Inferior parietal cortex (tissue), 1 donor: Measurements from ENCODE around the gene TGIF2.
"Not testable (repeated sequence)": the region's sequence is repeated elsewhere in the genome, so short reads cannot be mapped to it uniquely, and the experiment has no call there.

ENCODE experiments used
- DNase-seq: peaks from one replicate; pipeline ENCODE4 v3.0.0-alpha.2; 2016; ENCODE audit errors: extremely low spot score

TGIF2 gene

DNA sequence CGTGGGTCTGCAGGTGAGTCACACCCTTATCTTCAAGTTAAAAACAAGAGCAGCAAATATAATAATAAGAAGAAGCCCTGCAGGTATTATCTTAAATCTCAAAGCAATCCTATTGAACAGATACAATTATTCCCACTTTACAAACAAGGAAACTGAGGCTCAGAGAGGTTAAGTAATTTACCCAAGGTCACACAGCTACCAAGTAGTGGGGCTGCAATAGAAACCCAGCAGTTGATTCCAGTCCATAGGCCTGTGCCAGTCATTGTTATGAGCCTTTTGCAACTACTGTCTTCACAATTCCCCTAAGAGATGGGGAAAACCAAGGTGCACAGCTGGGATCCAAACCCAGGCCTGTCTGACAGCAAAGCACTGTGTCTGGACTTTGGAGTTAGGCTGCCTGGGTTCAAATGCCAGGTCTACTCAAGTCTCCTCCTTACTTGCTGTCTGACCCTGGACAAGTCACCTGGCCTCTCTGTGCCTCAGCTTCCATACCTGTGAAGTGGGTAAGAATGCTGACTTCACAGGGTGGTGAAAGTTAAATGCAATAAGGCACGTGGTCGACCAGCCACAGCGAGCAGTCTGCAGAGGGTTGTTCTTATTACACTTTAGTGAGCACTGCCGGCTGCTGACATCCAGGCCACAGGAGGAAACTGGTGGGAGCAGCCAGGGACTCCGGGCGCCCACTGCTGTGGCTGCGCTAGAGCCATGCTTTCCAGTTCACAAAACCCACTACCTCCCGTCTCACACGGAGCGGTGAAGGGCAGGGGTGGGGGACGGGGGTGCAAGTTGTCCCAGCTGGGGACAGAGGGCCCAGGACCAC lies 26.0 kb upstream of the TGIF2 start:
- DNase-seq, result no peak

DNA sequence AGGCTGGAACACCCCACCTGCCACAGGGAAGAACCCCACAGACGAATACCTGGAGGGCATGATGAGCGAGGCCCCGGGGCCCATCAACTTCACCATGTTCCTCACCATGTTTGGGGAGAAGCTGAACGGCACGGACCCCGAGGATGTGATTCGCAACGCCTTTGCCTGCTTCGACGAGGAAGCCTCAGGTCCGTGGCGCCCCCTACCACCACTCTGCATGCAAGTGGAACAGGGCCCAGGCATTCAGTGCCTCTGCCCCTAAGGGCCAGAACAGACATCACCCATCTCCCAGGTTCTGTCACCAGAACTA lies 25.4 kb upstream of the TGIF2 start:
- no peak for DNase-seq

DNA sequence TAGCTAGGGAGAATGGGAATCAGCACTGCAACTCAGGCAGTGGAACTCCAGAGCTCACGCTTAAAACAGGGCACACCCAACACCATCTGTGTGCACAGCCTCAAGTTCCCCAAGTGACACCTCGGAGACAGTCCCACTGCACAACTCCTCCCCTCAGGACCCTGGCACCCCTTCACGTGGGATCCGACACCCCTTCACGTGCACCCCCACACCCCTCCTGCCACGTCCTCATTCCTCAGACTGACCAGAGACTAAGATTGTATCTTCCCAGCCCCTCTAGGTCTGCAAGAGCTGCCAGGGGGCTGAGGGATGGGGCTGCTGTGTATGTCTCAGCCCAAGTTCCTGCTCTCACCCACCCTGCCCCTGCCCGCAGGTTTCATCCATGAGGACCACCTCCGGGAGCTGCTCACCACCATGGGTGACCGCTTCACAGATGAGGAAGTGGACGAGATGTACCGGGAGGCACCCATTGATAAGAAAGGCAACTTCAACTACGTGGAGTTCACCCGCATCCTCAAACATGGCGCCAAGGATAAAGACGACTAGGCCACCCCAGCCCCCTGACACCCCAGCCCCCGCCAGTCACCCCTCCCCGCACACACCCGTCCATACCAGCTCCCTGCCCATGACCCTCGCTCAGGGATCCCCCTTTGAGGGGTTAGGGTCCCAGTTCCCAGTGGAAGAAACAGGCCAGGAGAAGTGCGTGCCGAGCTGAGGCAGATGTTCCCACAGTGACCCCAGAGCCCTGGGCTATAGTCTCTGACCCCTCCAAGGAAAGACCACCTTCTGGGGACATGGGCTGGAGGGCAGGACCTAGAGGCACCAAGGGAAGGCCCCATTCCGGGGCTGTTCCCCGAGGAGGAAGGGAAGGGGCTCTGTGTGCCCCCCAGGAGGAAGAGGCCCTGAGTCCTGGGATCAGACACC lies 24.4 kb upstream of the TGIF2 start:
- DNase-seq, result no peak

DNA sequence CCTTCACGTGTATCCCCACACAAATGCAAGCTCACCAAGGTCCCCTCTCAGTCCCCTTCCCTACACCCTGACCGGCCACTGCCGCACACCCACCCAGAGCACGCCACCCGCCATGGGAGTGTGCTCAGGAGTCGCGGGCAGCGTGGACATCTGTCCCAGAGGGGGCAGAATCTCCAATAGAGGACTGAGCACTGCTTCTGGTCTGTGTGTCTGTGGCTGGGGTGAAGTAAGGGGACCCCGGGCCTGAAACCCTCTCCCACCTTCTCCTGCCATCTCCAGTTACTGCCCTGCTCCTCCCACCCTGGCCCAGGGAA lies 23.8 kb upstream of the TGIF2 start:
- no peak for DNase-seq

DNA sequence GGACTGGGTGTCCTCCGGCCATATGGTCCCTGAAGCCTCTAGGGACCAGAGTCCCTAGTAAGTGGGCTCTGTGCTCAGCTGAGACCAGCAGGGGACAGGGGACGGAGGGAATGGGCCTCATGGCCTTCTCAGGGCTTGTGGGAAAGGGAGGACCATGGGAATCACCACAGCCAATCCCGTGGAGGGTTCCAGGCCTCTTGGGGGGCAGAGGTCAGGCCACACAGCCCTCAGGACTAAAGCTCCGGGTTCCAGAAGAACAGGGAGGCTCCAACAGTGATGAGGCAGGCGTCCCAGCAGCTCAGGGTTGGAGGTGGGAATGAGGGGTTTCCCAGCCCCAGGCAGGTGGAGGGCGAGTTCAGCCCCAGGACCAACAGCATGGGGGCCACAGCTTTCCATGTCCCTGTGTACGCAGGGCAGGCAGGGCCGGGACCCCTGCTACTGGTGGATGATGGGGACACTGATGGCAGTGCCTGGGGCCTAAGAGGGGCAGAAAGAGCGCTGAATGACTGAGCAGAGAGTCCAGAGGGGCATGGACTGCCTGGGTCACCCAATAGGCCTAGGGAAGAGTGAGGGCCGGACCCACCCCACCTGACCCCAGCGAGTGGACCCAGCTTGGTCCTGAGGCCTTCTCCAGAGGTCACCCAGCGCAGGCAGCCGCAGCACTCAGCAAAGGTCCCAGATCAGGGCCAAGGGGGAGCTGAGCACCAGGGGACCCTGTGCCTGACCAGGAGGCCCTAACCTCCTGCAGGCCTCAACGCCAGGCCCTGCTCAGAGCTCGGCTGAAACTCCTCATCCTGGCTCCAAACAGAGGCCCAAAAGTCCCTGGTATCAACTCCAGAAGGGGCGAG lies 23.2 kb upstream of the TGIF2 start:
- no peak for DNase-seq

DNA sequence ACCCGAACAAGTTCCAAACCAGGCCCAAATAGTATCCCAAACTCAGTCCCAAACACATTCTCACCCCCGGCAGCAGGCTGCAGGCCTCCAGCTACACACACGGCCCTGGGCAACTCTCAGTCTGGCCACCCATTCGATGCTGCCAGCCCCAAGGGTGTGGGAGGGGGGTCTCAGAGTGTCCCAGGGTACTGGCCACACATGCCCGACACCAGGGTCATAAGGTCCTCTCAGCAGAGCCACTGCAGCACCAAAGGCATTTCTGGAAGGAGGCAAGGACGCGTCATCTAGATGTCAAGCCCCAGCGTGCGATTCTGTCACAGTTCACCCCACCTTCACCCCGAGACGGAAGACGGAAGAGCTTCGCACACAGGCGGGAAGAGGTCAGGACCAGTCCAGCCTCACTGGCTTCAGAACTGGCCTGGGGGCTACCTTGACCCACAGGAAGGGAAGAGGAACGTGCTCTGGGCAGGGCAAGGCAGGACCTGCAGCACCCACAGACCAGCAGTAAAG lies 22.6 kb upstream of the TGIF2 start:
- DNase-seq, result no peak

DNA sequence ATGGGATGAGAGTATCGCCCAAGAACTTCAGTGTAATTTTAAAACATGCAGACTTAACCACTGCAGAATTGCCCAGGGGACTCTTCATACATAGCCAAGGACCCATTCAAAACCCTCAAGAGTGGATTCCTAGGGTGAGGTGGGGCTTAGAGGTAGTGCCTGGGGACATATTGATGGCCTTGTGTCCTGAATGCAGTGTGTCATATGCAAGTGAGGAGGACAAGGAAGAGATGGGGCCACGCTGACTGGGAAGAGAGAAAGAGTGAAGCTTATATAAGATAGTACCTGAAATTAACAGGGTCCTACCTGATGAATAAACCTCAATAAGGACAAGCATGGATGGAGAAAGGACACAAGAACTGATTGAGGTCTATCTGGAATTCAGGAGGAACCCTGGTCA lies 18.1 kb upstream of the TGIF2 start:
- no peak for DNase-seq

DNA sequence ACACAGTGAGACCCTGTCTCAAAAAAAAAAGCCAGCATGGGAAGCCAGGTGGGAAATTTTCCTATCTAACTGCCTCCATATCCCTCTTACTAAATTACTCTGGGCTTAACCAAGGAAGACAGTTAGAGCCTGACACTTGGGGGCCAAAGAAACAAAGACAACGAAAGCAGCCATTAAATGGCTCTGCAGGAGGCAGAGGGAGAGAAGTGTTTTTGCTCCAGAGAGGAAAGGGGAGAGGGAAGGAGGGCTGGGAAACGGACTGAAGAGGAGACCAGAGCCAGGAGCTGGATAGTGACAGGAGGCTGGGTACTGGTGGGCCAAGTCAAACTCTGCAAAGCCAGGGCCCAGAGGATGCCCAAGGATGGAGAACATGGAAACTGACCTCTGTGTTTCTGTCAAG lies 10.7 kb upstream of the TGIF2 start:
- DNase-seq, result no peak

DNA sequence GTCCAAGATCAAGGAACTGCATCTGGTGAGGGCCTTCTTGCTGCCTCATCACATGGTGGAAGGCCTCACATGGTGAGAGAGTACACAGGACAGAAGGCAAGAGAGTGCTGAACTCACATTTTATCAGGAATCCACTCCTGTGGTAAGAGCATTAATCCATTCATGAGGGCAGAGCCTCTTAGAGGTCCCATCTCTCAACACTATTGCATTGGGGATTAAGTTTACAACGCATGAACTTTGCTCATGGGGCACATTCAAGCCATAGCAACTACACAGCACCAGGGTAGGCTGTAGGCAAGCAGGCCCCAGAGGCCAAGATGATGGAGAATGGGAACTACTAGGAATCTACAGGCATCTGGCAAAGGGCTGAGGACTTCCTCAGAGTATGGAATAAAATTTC lies 10.0 kb upstream of the TGIF2 start:
- DNase-seq, result no peak

DNA sequence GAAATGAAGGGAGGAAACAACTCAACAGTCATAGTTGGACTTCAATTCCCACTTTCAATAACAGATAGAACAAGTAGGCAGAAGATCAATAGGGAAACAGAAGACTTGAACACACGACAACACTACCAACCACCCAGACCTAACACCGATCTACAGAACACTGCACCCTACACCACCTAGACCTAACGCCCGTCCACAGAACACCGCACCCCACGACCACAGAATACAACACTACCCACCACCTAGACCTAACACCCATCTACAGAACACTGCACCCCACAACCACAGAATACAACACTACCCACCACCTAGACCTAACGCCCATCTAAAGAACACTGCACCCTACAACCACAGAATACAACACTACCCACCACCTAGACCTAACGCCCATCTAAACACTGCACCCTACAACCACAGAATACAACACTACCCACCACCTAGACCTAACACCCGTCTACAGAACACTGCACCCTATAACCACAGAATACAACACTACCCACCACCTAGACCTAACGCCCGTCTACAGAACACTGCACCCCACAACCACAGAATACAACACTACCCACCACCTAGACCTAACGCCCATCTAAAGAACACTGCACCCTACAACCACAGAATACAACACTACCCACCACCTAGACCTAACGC lies 9.2 kb upstream of the TGIF2 start:
- DNase-seq, result not testable (repeated sequence)

DNA sequence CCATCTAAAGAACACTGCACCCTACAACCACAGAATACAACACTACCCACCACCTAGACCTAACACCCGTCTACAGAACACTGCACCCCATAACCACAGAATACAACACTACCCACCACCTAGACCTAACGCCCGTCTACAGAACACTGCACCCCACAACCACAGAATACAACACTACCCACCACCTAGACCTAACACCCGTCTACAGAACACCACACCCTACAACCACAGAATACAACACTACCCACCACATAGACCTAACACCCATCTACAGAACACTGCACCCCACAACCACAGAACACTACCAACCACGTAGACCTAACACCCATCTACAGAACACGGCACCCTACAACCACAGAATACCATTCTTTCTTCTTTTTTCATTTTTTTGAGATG lies 8.7 kb upstream of the TGIF2 start:
- DNase-seq, result not testable (repeated sequence)

DNA sequence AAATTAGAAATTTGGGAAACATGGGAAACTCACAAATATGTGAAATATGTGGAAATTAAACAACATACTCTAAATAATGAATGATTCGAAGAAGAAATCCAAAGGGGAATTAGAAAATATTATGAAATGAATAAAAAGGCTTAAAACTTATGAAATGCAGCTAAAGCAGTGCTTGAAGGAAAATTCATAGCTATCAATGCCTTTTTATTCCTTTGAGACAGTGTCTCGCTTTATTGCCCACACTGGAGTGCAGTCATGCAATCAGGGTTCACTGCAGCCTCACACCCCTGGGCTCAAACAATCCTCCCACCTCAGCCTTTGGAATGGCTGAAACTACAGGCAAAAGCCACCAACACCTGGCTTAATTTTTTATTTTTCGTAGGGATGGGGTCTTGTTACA lies 7.9 kb upstream of the TGIF2 start:
- no peak for DNase-seq

DNA sequence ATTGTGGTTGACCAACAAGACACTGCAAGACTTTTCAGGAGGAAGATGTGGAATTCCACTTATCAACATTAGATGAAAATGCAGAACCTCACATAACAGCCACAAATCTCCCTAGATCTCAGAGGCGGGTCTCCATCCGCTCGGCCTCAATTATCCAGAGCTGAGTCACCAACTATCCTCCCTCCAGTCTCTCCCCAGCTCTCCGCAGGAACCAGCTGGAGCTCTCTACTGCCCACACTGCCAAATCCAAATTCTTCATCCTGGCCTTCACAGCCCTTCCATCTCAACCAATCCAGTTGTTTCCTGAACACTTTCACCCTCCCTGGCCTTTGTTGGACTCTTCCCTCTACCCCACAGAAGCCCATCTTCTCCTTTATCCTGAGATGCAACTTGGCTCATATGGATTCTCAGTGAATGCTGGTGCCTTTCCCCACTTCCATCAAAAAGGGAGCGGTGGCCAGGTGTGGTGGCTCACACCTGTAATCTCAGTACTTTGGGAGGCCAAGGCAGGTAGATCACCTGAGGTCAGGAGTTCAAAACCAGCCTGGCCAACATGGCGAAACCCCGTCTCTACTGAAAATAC lies 3.5 kb upstream of the TGIF2 start:
- no peak for DNase-seq

DNA sequence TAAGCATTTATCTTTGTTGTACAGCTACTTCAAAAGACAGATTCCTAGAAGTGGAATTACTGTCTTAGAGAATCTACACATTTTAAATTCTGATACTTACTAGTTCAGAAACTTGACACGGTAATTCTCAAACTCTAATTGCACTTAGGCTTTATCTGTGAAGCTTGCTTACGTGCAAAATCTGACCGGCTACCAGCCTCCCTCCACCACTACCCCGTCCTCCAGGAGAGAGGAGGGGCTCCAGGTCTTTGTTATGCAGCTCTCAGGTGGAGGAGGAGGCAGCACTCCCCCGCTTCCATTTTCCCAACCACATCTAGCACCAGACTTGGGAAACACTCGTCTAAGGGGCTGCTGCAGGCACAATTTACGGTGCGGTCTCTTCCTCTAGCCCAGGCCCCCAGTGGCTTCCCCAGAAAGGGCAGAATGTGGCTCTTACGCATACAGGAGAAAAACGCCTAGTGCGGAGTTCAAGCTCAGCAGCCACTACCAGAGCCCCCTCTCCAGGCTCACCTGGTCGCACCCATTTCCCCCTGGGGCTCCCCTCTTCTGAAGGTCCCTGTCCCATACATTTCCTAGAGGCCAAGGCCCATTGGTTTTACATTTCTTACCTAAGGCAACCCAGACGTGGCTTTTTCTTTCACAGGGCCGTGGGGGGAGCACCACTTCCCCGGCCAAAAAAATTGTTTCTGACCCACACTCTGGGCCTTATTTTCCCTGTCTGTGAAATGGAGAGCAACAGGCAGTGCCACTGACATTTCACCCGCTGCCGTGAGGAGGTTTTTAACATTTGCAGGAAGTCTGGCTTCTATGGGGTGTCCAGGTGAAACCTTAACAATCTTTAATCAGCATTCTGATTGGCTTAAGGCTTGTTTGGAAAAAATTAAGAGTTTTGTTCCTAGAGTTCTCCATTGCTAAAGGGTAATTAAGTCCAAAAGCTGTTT lies 1.6 kb upstream of the TGIF2 start:
- DNase-seq, result no peak

DNA sequence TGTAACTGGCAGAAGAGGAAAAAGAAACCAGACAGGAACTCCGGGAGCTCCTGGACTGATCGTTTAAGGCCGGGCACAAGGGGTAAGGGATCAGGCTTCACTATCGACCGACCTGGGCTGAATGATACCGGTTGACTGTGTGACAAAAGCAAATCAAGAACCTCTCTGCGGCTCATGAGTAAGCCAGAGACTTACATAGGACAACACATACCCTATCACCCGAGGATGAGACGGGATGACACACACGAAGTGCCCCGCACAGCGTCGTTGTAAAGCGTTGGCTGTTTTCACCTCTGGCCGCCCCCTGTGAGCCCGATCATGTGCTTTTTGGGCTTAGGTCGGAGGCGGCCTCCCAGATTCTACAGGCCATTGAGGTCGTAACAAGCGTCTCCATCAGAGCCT lies 695 bp upstream of the TGIF2 start:
- no peak for DNase-seq

DNA sequence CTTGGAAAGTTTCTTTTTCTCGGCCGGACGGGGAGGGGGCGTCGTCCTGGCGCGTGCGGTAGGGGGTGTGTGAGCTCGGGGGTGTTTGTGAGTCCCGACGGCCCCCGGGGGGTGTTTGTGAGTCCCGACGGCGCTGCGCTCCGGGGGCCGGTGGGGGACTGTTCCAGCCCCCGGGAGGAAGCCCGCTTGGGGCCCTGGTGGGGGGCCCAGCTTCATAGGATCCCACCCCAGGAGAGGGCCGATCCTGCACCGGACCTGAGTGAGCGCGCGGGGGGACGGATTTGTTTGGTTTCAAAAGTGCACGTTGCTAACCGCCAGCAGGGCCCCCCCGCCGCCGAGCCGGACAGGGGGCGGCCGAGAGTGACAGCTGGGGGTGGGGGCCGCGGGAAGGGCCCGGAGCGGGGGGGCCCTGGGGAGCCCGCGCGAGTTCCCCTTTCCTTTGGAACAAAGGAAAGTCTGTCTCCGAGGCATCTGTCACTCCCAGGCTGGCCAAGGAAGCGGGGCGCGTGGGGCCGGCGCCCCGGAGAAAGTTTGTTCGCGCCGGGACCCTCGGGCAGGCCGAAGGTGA lies 485 bp downstream of the TGIF2 start:
- no peak for DNase-seq

DNA sequence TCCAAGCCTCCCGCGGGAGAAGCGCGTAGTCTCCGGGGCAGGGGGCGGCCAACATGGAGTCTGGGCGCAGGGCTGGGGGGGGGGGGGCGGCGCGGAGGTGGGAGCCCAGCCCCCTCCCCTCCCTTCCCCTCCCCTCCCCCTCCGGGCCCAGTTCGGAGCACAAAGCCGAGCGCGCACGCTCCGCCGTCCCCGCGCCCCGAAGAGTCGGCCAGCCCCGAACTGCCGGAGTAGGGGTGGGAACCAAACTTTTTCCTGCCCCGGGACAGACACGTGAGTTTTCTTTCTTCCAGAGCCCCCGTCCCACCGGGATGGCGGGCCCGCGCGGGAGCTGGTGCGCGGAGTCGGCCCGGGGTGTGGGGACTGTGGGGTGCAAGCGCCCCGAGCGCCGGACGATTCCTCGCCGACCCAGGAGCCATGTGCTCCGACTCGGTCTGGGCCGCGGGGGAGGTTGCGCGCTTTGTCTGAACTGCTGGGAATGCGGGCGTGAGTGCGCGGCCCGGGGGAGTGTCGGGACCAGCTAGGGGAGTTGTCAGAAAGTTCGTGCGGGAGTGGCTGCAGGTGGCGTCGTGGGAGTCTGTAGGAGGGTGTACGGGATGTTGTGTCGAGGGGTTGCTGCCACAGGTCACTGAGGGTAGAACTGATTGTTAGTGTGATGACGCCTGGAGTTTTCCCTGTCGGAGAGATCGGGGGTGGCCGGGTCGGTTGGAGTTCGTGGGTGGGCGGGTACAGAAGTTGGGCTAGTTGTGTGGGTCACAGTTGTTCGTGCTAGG lies 1.2 kb downstream of the TGIF2 start:
- DNase-seq, result no peak

DNA sequence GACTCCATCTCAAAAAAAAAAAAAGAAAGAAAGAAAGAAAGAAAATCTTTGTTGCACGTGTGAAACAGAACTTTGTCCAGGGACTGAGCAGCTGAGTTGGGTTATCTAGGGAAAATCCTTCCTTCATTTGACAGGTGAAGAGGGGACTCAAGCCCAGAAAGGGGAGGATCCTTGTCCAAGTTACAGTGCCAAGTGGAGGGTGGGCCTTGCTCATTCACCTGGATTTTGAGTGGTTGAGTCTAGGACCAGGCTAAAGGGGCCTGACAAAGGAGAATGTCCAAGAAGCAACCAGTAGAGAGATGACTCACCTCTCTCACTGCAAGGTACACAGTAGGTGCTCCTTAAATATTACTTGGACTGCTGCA lies 2.7 kb downstream of the TGIF2 start:
- no peak for DNase-seq

DNA sequence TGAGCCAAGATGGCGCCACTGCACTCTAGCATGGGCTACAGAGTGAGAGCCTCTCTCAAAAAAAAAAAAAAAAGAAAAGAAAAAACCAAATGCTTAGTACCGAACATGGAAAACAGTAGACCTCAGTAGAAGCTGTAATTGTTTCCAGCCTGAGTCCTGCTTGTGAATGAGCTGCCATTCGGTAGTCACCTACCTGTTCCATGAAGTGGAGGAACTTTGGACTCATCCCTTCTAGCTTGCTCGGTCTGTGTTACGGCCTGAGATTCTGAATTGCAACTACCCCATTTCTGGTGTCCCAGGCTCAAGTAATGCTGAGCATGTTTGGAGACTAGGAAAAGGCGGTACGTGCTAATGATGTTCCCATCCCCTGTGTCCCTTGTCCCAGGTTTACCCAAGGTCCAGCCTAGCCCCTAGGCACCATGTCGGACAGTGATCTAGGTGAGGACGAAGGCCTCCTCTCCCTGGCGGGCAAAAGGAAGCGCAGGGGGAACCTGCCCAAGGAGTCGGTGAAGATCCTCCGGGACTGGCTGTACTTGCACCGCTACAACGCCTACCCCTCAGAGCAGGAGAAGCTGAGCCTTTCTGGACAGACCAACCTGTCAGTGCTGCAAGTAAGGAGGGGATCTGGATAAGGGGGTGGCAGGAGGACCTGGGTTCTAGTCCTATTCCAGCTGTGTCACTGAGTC lies 5.1 kb downstream of the TGIF2 start:
- no peak for DNase-seq
